ENCODE results near the gene RFT1.
A peak's percentile ranks its signal among the peaks of the same experiment; 100 is the strongest.

DNA sequence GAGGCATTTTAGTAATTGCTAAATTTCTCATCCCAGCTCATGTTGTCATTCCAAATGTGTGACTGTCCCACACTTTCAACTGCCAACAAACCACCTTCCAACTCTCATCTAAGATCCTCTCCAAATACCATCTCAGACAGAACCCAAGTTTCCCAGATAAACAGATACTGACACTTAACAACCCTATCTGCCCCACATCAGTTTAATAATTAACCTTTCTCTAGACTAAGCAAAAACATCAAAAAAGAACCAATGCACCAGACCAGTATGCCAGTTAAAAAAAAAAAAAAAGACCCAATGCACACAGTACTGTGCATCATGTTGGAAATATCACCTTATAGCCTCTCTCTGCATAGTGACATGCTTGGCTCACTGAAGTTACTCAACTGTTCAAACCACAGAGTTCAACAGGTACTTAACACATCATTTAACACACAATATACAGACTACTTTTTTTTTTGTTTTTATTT, 89.8 kb downstream of the RFT1 start:
- TF ChIP-seq ZNF384 (IDR thresholded peaks at IDR 0.05): peak; percentile 58; the same call in 1 of the 2 replicates
- no peak for TF ChIP-seq L3MBTL2 (conservative IDR thresholded peaks at IDR 0.05)
- TF ChIP-seq FOXM1 (IDR thresholded peaks at IDR 0.05; ENCODE audit: borderline replicate concordance): no peak
- no peak for TF ChIP-seq TARDBP (IDR thresholded peaks at IDR 0.05)
